ENCODE results near the gene ETFDH.

DNA sequence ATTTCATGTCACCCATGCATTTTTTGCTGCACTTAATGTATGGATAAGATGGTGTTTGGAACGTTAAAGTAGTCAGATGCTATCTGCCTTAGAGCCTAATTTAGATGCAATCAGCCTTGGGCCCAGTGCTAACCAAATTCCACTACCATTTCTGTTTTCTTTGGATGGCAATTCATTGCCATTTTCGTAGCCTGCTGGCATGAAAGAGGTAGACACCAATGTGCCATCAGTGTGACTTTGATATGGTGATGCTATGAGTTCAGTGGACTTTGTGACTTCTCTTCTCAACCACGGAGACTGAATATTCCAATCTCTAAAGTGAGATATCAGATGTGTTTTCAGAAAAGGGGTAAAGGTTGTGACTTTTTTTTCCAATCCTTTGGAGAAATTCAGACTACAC, 1.5 kb downstream of the ETFDH start:
- TF ChIP-seq, protein P1, sequence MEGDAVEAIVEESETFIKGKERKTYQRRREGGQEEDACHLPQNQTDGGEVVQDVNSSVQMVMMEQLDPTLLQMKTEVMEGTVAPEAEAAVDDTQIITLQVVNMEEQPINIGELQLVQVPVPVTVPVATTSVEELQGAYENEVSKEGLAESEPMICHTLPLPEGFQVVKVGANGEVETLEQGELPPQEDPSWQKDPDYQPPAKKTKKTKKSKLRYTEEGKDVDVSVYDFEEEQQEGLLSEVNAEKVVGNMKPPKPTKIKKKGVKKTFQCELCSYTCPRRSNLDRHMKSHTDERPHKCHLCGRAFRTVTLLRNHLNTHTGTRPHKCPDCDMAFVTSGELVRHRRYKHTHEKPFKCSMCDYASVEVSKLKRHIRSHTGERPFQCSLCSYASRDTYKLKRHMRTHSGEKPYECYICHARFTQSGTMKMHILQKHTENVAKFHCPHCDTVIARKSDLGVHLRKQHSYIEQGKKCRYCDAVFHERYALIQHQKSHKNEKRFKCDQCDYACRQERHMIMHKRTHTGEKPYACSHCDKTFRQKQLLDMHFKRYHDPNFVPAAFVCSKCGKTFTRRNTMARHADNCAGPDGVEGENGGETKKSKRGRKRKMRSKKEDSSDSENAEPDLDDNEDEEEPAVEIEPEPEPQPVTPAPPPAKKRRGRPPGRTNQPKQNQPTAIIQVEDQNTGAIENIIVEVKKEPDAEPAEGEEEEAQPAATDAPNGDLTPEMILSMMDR (IDR thresholded peaks at IDR 0.05), result no peak
- no peak for TF ChIP-seq POLR2A (IDR thresholded peaks at IDR 0.05)
